ENCODE results near the gene IFNGR2.
"Not testable (repeated sequence)": the region's sequence is repeated elsewhere in the genome, so short reads cannot be mapped to it uniquely, and the experiment has no call there.

The IFNGR2 gene

DNA sequence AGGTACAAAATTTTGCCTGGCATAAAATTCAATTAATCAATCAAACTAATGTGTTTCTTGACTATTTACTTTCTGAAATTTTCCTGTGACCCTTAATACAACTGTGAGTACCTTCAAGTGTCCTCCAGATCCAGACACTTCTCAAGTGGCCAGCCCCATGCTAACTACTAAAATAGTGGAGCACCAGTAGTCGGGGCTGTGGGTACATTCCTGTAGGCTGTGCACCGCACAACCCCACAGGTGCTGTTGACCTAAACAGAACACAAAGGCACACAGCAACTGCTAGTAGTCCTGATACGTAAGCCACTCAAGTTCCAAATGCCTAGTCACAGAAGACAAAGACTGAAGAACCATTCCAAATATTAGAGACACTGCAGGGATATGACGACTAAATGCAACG, 40.0 kb downstream of the IFNGR2 start:
- no peak for DNase-seq

DNA sequence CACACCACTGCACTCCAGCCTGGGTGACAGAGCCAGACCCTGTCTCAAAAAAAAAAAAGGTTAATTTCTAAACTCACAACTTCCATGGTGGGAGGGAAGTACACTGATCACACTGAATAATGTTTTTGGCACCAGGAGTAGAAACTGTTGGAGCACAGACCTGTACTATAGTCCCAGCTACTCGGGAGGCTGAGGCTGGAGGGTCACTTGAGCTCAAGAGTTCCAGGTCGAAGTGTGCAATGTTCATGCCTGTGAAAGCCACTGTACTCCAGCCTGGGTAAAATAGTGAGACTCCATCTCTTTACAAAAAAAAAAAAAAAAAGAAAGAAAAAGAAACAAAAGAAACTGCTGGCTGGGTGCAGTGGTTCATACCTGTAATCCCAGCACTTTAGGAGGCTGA, 41.3 kb downstream of the IFNGR2 start:
- no peak for DNase-seq

DNA sequence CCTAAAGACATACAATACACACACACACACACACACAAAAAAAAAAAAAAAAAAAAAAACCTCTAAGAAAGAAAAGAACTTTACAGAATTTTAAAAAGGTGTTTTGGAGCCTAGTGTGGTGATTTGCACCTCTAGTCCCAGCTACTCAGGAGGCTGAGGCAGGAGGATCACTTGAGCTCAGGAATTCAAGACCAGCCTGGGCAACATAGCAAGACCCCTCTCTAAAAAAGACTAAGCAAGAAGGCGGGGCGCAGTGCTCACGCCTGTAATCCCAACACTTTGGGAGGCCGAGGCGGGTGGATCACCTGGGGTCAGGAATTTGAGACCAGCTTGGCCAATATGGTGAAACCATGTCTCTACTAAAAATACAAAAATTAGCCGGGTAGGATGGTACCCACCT, 43.4 kb downstream of the IFNGR2 start:
- DNase-seq = not testable (repeated sequence)

DNA sequence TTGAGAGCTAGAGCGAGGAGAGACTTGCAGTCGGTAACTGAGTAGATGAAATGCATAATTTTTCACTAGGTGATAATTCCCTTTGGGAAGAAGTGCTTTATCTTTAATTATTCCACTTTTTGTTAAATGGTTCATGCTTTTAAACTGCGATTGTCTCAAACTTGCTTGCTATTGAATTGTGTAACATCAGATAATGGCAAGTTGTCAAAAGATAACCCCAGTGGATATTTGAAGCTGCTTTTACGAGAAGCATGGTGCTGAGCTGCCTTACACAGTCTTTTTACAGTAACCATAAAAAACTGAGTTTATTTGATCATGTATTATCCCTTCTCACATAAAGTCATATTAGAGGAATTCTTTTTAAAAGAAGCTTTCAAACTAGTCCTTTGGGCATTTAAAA, 46.4 kb downstream of the IFNGR2 start:
- DNase-seq = no peak

DNA sequence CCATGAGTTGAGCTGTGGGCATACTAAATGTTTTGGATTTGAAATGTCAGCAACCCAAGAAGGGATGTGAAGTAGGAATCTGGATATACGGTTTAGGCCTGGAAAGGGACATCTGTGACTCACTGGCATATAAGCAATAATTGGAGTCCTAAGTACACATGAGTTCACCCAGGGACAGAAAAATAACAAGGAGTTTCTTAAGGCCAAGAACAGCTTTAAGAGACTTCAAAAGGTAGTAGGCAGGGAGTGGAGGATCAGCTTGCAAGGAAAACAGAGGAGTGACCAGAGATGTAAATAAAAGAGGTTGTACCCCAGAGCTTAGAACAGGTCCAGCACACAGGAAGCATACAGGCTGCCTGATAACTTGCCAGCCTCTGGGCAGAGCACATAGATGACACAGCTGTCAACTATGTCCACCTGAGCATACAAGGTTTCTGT, 48.4 kb downstream of the IFNGR2 start:
- no peak for DNase-seq

DNA sequence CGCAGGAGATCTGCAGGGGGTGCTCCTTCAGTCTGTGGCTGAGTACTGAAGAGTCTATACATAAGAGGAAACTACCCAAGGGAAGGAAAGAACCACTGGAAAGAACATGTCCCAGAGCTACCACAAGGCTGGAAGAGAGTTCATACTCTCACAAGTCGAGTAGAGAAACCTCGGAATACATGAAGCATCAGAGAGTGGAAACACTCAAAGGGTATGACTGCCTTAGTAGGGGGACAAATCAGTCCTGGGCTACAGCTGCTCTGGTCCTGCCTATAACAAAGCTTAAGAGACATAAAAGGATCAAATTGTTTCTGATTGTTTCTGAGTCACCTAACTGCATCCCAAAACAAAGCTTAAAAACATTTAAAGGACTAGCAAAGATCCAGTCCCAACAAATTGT, 49.1 kb downstream of the IFNGR2 start:
- DNase-seq = no peak

DNA sequence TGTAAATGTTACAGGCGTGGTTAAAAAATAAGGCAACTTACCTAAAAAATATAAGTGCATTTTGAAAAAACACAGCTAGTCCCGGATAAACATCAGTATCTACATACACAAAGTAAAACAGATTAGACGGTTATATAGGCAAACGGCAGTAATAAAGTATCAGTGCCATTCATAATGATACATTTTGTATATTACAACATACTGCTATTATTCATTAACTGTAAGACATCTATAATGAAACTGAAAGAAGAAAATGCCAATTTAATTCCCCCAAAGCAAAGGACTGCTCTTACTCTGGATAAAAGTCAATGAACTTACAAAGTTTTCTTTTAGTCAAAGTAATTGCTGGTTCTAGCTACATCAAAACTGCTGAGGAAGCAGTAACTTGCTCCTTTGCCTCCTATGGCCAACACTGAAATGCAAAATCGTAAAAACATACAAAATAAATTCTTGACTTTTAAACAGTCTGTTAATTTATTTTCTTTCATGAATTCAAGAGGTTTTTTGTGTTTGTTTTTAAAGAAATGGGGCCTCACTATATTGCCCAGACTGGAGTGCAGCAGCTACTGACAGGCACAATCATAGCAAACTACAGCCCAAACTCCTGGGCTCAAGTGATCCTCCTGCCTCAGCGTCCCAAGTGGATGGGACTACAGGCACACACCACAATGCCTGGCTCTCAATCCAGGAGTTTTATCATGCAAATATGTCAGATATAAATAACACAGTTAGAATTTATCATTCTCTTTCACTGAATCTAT, 52.7 kb downstream of the IFNGR2 start:
- no peak for DNase-seq

DNA sequence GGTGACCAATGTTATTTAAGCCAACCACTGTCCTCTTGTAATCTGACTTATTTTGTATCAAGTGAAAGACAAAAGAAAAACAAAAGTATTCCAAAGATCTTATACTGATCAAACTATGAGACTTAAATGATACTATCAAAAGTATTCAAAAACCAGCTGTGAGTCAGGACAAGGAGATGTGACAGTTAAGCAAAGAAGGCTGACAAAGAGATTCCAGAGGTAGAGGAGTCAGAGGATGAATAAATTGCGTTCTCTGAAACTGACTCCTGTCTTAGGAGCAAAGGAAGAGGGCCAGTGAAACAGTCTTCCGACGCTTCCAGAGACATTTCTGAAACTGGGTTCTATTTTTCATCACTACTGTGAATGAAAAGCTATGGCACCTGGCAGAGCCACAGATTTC, 55.6 kb downstream of the IFNGR2 start:
- peak; percentile 25 for DNase-seq

DNA sequence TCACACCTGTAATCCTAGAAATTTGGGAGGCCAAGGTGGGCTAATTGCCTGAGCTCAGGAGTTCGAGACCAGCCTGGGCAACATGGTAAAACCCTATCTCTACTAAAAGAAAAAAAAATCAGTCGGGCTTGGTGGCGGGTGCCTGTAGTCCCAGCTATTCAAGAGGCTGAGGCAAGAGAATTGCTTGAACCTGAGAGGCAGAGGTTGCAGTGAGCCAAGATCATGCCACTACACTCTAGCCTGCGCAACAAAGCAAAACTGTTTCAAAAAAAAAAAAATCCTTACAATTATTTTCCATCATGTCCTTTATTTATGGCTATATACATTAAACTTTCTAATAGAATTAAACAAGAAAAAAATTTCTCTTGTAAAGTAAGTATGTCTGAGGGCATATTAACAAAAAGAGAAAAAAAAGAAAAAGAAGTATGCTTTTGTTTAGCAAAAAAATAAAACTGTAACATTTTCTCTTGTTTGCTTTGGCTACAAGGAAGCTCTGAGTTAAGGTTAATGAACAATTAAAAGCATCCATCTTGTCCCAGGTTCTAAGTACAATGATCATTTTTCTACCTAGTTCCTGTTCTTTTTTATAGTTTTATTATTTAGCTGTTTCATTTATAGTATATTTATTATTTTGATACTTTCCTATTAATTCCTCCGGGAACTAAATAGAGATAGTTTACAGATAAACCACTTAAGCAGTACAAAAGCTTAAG, 58.5 kb downstream of the IFNGR2 start:
- no peak for DNase-seq

DNA sequence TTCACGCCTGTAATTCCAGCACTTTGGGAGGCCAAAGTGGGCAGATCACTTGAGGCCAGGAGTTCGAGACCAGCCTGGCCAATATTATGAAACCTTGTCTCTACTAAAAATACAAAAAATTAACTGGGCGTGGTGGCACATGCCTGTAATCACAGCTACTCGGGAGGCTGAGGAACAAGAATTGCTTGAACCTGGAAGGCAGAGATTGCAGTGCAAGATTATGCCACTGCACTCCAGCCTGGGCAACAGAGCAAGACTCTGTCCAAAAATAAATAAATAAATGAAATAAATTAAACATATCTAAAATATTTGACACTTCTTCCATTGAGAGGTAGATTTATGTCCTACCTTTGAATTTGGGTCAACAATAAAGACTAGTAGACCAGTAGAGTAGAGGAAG, 66.0 kb downstream of the IFNGR2 start:
- not testable (repeated sequence) for DNase-seq

DNA sequence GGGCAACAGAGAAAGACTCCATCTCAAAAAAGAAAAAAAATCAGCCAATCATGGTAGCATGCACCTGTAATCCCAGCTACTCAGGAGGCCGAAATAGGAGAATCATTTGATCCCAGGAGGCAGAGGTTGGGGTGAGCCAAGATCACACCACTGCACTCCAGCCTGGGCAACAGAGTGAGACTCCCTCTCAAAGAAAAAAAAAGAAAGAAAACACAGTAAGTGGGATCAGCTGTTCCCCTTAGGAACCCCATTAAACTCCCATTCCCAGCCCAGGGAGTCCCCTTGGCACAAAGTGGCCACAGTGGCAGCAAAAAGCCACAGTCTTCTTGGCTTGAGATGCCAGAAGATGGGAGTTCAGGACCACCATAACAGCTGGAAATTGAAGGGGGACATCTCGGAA, 67.5 kb downstream of the IFNGR2 start:
- no peak for DNase-seq

DNA sequence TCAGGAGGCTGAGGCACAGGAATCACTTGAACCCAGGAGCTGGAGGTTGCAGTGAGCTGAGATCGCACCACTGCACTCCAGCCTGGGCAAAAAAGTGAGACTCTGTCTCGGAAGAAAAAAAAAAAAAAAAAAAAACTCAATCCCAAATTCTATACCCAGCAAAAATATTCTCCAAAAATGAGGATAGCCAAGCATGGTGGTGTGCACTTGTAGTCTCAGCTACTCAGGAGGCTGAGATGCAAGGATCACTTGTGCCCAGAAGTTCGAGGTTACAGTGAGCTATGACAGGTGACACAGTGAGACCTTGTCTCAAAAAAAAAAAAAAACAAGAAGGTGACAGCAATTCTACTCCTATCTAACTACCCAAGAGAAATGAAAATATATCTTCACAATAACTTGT, 70.1 kb downstream of the IFNGR2 start:
- DNase-seq = no peak

DNA sequence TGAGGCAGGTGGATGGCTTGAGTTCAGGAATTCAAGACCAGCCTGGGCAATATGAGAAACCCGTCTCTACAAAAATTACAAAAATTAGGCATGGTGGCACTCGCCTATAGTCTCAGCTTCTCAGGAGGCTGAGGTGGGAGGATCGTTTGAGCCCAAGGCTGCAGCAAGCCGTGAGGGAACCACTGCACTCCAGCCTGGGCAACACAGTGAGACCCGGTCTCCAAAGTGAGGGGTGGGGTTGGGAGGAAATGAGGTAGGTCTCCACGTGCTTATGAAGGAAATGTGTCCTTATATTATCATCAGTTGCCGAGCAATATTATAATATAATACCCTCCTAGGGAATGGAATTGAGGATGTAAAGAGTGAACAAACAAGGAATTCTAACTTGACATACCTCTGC, 73.9 kb downstream of the IFNGR2 start:
- no peak for DNase-seq

DNA sequence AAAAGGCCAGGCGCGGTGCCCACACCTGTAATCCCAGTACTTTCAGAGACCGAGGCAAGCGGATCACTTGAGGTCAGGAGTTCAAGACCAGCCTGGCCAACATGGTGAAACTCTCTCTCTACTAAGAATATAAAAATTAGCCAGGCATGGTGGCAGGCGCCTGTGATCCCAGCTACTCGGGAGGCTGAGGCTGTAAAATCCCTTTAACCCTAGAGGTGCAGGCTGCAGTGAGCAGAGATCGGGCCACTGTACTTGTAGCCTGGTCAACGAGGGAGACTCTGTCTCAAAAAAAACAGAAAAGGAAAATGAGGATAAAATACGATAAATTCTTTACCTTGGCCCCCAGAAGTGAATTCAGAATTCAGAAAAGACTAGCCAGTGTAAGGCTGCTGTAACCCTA, 75.0 kb downstream of the IFNGR2 start:
- no peak for DNase-seq

DNA sequence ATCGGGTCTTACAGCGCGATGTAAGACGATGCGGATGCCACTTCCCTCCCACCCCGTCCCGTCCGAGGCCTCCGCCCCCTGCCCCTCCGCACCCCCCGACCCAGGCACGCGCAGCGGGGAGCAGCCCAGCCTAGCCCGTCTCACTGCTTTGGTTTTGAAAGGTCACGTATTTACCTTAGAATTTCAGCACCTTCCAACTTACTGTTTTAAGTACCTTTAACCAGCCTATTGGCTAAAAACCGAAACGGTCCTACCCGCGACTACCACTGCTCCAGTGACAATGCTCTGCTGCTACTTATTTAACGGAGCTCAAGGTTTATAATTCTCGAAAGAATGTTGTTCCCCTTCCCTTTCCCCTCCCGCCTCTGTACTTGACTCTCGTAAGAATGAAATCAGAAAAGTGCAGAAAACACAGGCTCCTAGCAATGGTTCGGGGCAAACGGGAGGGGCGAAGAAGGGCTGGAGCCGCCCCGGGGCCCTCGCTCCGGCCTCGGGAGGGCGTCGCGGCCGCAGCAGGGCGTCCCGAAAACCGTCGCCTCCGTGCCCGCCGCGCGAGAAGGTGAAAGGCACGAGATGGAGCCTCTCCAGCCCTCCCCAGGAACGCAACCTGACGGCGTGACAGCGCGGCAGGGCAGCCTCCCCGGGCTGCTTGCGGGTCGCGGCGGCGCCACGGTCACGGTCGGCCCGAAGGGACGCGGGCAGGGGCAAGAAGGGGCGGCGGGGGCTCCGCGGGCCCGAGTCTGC, 75.9 kb downstream of the IFNGR2 start:
- peak; percentile 42 for DNase-seq

DNA sequence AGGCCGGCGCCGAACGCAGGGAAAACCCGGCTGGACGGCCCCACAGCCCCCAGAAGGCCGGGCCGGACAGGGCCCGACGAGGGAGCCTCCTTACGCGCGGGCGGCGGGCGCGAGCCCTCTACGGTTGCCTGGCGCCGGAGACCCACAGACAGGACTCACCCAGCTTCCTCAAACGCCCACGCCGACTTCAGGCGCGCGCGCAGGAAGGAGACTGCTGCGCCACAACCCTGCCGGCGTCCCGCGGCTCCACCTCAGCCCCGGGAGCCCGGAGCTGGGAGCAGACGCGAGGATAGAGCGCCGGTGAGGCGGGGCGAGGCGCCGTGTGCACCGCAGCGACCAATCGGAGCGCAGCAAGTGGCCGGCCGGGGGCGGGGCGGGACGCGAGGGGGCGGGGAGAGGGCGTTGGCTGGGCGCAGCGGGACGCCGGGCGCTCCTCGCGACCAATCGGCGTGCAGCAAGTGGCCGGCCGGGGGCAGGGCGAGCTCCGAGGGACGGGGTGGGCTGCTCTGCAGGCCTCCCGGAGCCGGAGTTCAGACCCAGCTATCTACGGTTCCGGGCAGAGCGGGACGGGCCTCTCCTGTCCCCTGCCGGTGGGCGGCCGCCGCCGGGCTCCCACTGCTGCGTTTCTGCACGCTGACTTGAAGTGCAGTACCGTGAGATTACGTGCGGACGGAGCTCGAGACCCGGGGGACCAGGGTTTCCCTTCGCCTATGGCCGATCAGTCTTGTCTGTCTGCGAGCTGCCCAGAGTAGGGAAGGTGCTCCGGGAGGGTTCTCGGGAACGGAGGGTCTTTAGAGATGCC, 76.7 kb downstream of the IFNGR2 start, which contains the start of gene TMEM50B:
Gene TMEM50B, minus strand, starts transcription at position 296 of the 802 bp plus-strand sequence. CDS start 11,089 bp downstream, outside the sequence.
- peak; percentile 97 for DNase-seq

DNA sequence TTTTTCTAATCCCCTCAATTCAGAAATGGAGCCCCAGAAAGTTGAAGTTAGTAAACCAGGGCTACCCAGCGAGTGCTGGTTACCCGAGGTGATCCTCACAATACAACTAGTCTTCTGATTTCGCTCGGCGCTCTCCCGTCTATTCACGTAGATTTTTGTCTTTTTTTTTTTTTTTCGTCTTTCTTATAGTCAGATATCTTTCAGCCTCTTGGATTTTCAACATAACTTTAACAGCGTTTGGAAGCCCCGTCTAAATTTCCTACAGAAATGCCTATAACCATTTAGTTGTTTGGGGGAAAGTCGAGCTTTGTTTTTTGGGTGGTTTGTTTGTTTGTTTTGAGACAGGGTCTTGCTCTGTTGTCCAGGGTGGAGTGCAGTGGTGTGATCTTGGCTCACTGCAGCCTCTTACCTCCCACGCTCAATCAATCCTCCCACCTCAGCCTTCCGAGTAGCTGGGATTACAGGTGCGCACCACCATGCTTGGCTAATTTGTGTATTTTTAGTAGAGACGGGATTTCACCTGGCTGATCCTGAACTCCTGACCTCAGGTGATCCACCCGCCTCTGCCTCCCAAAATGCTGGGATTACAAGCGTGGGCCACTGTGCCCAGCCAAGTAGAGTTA, 77.4 kb downstream of the IFNGR2 start:
- DNase-seq = no peak

DNA sequence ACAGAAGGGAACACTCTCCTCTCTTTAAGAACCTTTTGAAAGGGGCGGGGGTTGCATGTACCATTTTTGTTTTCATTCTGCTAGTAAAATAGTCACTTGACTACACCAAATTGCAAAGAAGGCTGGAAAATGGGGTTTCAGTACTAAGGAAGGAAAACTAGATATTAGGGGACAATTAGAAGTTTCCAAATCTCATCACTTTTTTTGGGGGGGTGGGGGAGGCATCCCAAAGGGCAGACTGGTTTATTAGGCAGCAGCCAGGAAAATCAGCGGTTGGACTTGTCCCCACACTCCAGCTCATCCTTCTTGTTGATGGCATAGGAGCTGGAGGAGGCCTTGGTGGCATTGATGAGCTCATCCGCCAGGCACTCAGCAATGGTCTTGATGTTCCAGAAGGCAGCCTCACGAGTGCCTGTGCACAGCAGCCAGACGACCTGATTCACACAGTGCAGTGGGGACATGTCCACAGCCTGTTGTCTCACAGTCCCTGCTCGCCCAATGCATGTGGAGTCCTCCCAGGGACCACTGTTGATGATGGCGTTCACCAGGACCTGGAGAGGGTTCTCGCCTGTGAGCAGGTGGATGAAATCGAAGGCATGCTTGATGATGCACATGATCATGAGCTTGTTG, 78.2 kb downstream of the IFNGR2 start:
- peak; percentile 40 for DNase-seq

All from EL (cell line).